ENCODE measurements around the gene BOLL.
"Not testable (repeated sequence)": the region's sequence is repeated elsewhere in the genome, so short reads cannot be mapped to it uniquely, and the experiment has no call there.

GRCh38 chr2:197695971-197696370 lies 89.1 kb downstream of the BOLL start:
- TF ChIP-seq, protein P1, sequence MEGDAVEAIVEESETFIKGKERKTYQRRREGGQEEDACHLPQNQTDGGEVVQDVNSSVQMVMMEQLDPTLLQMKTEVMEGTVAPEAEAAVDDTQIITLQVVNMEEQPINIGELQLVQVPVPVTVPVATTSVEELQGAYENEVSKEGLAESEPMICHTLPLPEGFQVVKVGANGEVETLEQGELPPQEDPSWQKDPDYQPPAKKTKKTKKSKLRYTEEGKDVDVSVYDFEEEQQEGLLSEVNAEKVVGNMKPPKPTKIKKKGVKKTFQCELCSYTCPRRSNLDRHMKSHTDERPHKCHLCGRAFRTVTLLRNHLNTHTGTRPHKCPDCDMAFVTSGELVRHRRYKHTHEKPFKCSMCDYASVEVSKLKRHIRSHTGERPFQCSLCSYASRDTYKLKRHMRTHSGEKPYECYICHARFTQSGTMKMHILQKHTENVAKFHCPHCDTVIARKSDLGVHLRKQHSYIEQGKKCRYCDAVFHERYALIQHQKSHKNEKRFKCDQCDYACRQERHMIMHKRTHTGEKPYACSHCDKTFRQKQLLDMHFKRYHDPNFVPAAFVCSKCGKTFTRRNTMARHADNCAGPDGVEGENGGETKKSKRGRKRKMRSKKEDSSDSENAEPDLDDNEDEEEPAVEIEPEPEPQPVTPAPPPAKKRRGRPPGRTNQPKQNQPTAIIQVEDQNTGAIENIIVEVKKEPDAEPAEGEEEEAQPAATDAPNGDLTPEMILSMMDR (IDR thresholded peaks at IDR 0.05): not testable (repeated sequence)
- TF ChIP-seq POLR2AphosphoS5 (IDR thresholded peaks at IDR 0.05; ENCODE audit: insufficient read depth in 1 of 2, low read depth in 1 of 2): not testable (repeated sequence)

All from vagina (tissue), 2 donors.